HEK293T (cell line): Measurements from ENCODE around the gene ITGB5.

Source experiments
- CTCF ChIA-PET: fragments of 350-600 bp; formaldehyde crosslinking; extraction: SDS; loops from one replicate; lab custom pipeline; 2021; ENCODE audit warnings: antibody characterized with exemption, inconsistent platforms; lab: Yijun Ruan, JAX
- POLR2A ChIA-PET: fragments of 350-600 bp; formaldehyde crosslinking; extraction: SDS; loops from one replicate; lab custom pipeline; 2020; ENCODE audit warnings: antibody characterized with exemption, inconsistent platforms; lab: Yijun Ruan, JAX
- DNase-seq: peaks from one replicate; pipeline ENCODE4 v3.0.0; 2012; ENCODE audit warnings: mixed read lengths; ENCODE audit errors: extremely low spot score
- ARNT ChIP-seq: fragments of 450-650 bp; IDR thresholded peaks from 2 replicates; pipeline ENCODE4 v1.6.1; 2017; ENCODE audit warnings: mild to moderate bottlenecking
- BHLHE40 ChIP-seq: fragments of 450-650 bp; IDR thresholded peaks from 2 replicates; pipeline ENCODE4 v1.6.1; 2016; ENCODE audit warnings: mild to moderate bottlenecking, moderate library complexity, borderline replicate concordance
- CTBP1 ChIP-seq: fragments of 450-650 bp; IDR thresholded peaks from 2 replicates; pipeline ENCODE4 v1.6.1; 2016; ENCODE audit warnings: borderline replicate concordance
- ELF4 ChIP-seq: fragments of 450-650 bp; IDR thresholded peaks from 2 replicates; pipeline ENCODE4 v1.6.1; 2017; ENCODE audit warnings: antibody characterized with exemption
- FOXA1 ChIP-seq: fragments of 450-650 bp; IDR thresholded peaks from 2 replicates; pipeline ENCODE4 v1.6.1; 2016; ENCODE audit warnings: mild to moderate bottlenecking
- FOXK2 ChIP-seq: fragments of 450-650 bp; IDR thresholded peaks from 2 replicates; pipeline ENCODE4 v1.6.1; 2016; ENCODE audit warnings: mild to moderate bottlenecking
- FOXM1 ChIP-seq: fragments of 450-650 bp; IDR thresholded peaks from 2 replicates; pipeline ENCODE4 v1.6.1; 2017; ENCODE audit warnings: mild to moderate bottlenecking, borderline replicate concordance
- HDGF ChIP-seq: fragments of 450-650 bp; IDR thresholded peaks from 2 replicates; pipeline ENCODE4 v1.6.1; 2017; ENCODE audit warnings: antibody characterized with exemption, borderline replicate concordance
- L3MBTL2 ChIP-seq: fragments of 450-650 bp; conservative IDR thresholded peaks from 2 replicates; pipeline ENCODE4 v1.6.1; 2016; ENCODE audit warnings: mild to moderate bottlenecking
- LEF1 ChIP-seq: fragments of 450-650 bp; IDR thresholded peaks from 2 replicates; pipeline ENCODE4 v1.6.1; 2017; ENCODE audit warnings: mild to moderate bottlenecking, borderline replicate concordance
- NFRKB ChIP-seq: fragments of 450-650 bp; IDR thresholded peaks from 2 replicates; pipeline ENCODE4 v1.6.1; 2016; ENCODE audit warnings: mild to moderate bottlenecking, moderate library complexity
- PKNOX1 ChIP-seq: fragments of 450-650 bp; IDR thresholded peaks from 2 replicates; pipeline ENCODE4 v1.6.1; 2016
- SP1 ChIP-seq: fragments of 450-650 bp; IDR thresholded peaks from 2 replicates; pipeline ENCODE4 v1.6.1; 2017
- SUZ12 ChIP-seq: fragments of 450-650 bp; IDR thresholded peaks from 2 replicates; pipeline ENCODE4 v1.6.1; 2016; ENCODE audit warnings: mild to moderate bottlenecking
- TARDBP ChIP-seq: fragments of 450-650 bp; IDR thresholded peaks from 2 replicates; pipeline ENCODE4 v1.6.1; 2016
- ZNF384 ChIP-seq: fragments of 450-650 bp; IDR thresholded peaks from 2 replicates; pipeline ENCODE4 v1.6.1; 2016

ITGB5 gene

GRCh38 chr3:124764746-124765145 lies 122.4 kb downstream of the ITGB5 start:
- POLR2A ChIA-PET = no interaction called here
- no peak for DNase-seq
- TF ChIP-seq TARDBP (no peak), ZNF384 (no peak), FOXM1 (no peak), SP1 (no peak), CTBP1 (no peak), BHLHE40 (no peak), FOXK2 (no peak), SUZ12 (no peak), ARNT (no peak), ELF4 (no peak), HDGF (no peak), NFRKB (no peak), L3MBTL2 (no peak)
- CTCF ChIA-PET = interaction anchor here (0.6 kb wide), 2 partner anchors 137 to 376 kb away, joined by 3 to 5 read pairs; no protein-coding TSS in a partner anchor

GRCh38 chr3:124763644-124764358 lies 123.4 kb downstream of the ITGB5 start:
- ChIA-PET CTCF (interaction anchor here (0.6 to 0.9 kb wide), 2 partner anchors 18 to 138 kb away, joined by 3 to 4 read pairs; no protein-coding TSS in a partner anchor), POLR2A (no interaction called here)
- TF ChIP-seq L3MBTL2 (no peak), LEF1 (no peak), CTBP1 (no peak), FOXA1 (no peak), ZNF384 (no peak), SUZ12 (no peak), HDGF (no peak), ELF4 (no peak), BHLHE40 (no peak), TARDBP (no peak), ARNT (no peak), SP1 (no peak), FOXK2 (no peak), FOXM1 (no peak), PKNOX1 (no peak)
- DNase-seq = no peak

GRCh38 chr3:124763206-124763605 lies 124.0 kb downstream of the ITGB5 start:
- ChIA-PET CTCF (interaction anchor here (0.9 to 2.3 kb wide), 3 partner anchors 52 to 138 kb away, joined by 4 to 15 read pairs (median 4); no protein-coding TSS in a partner anchor), POLR2A (no interaction called here)

GRCh38 chr3:124762661-124763011 lies 124.5 kb downstream of the ITGB5 start:
- POLR2A ChIA-PET = no interaction called here
- TF ChIP-seq NFRKB (no peak), ELF4 (no peak), ZNF384 (no peak), L3MBTL2 (no peak)
- CTCF ChIA-PET = interaction anchor here (1.3 to 2.3 kb wide), 3 partner anchors 24 to 139 kb away, joined by 4 to 15 read pairs (median 5); no protein-coding TSS in a partner anchor
- DNase-seq = no peak

More at GRCh38 chr3:124763206-124763605, 124.0 kb downstream of the ITGB5 start:
- TF ChIP-seq SP1 (no peak), FOXK2 (no peak), FOXM1 (no peak), BHLHE40 (no peak)
- no peak for DNase-seq

GRCh38 chr3:124761935-124762660 lies 125.1 kb downstream of the ITGB5 start:
- TF ChIP-seq NFRKB (no peak), ARNT (no peak), SP1 (no peak), FOXK2 (no peak), HDGF (no peak), ELF4 (no peak), BHLHE40 (no peak), FOXA1 (no peak), FOXM1 (no peak), TARDBP (no peak), PKNOX1 (no peak), ZNF384 (no peak), L3MBTL2 (no peak), CTBP1 (no peak), LEF1 (no peak)
- ChIA-PET POLR2A (no interaction called here), CTCF (interaction anchor here (0.9 to 2.3 kb wide), 8 partner anchors 10 to 145 kb away, joined by 3 to 15 read pairs (median 5); no protein-coding TSS in a partner anchor)
- no peak for DNase-seq

- POLR2A ChIA-PET = interaction anchor here (0.6 to 1.2 kb wide), 2 partner anchors 140 to 196 kb away, joined by 3 read pairs; no protein-coding TSS in a partner anchor
- no peak for TF ChIP-seq FOXM1
- TF ChIP-seq FOXK2 = no peak
- TF ChIP-seq ARNT = no peak
- no peak for TF ChIP-seq L3MBTL2
- no peak for TF ChIP-seq NFRKB
- TF ChIP-seq CTBP1 = no peak
- CTCF ChIA-PET = interaction anchor here (0.5 to 2.3 kb wide), 15 partner anchors 9 to 1829 kb away, joined by 3 to 15 read pairs (median 5); partner anchors contain the start of gene MUC13
- DNase-seq = peak; percentile 75
These were observed 125.8 kb downstream of the ITGB5 start for GRCh38 chr3:124761250-124761796.
